Neural cell (in vitro differentiated cells): ENCODE results near the gene HORMAD2. TPM values are rescaled to one million over a fixed set of nuclear protein-coding genes. Genes with fewer than 3 reads are reported as not detected.

Experiments used
- H2AFZ ChIP-seq: fragments of 200-600, 300-800 bp; sonication (generic), shearing (Covaris generic); 2 replicates; pipeline ENCODE4 v1.6.0; 2014; ENCODE audit warnings: low read depth, mild to moderate bottlenecking, antibody characterized with exemption, low read length, moderate library complexity
- H3F3A ChIP-seq: fragments of 200-600 bp; shearing (Covaris generic); 2 replicates; pipeline ENCODE4 v1.6.1; 2016; ENCODE audit warnings: mild to moderate bottlenecking, moderate library complexity, mixed read lengths, antibody characterized with exemption, low read length; ENCODE audit not compliant: insufficient read depth, poor library complexity, severe bottlenecking
- H3K27ac ChIP-seq: fragments of 200-600, 300-800 bp; sonication (generic), shearing (Covaris generic); 2 replicates; pipeline ENCODE4 v1.5.1; 2014; ENCODE audit warnings: mild to moderate bottlenecking, low read length, moderate library complexity
- H3K27me3 ChIP-seq: fragments of 300-800, 200-600 bp; sonication (generic), shearing (Covaris generic); 2 replicates; pipeline ENCODE4 v1.6.0; 2014; ENCODE audit warnings: mild to moderate bottlenecking, low read depth, low read length, moderate library complexity; ENCODE audit not compliant: insufficient read depth
- H3K36me3 ChIP-seq: fragments of 300-800, 200-600 bp; sonication (generic), shearing (Covaris generic); 2 replicates; pipeline ENCODE4 v1.5.1; 2014; ENCODE audit warnings: mild to moderate bottlenecking, antibody characterized with exemption, low read length, moderate library complexity; ENCODE audit not compliant: insufficient read depth
- H3K4me2 ChIP-seq: fragments of 300-800, 200-600 bp; sonication (generic), shearing (Covaris generic); 2 replicates; pipeline ENCODE4 v1.6.0; 2014; ENCODE audit warnings: mild to moderate bottlenecking, low read length
- H3K4me3 ChIP-seq: fragments of 300-800, 200-600 bp; sonication (generic), shearing (Covaris generic); 2 replicates; pipeline ENCODE4 v1.5.1; 2014; ENCODE audit warnings: mild to moderate bottlenecking, low read length, moderate library complexity
- H3K79me2 ChIP-seq: fragments of 200-600 bp; shearing (Covaris generic); replicated peaks from 2 replicates; pipeline ENCODE4 v1.6.0; 2014; ENCODE audit warnings: mild to moderate bottlenecking, low read length, moderate library complexity; ENCODE audit not compliant: insufficient read depth
- H3K9ac ChIP-seq: fragments of 300-800, 200-600 bp; sonication (generic), shearing (Covaris generic); 2 replicates; pipeline ENCODE4 v1.6.1; 2016; ENCODE audit warnings: mild to moderate bottlenecking, low read length, mixed read lengths
- H3K9me2 ChIP-seq: fragments of 200-600 bp; shearing (Covaris generic); 2 replicates; pipeline ENCODE4 v1.6.1; 2016; ENCODE audit warnings: mild to moderate bottlenecking, low read length, mixed read lengths; ENCODE audit not compliant: insufficient read depth
- H3K9me3 ChIP-seq: fragments of 200-600, 300-800 bp; sonication (generic), shearing (Covaris generic); 2 replicates; pipeline ENCODE4 v1.6.1; 2016; ENCODE audit warnings: mild to moderate bottlenecking, mixed run types, low read length, moderate library complexity, mixed read lengths
- H4K20me1 ChIP-seq: fragments of 200-600 bp; shearing (Covaris generic); 2 replicates; pipeline ENCODE4 v1.6.1; 2016; ENCODE audit warnings: mild to moderate bottlenecking, mixed run types; ENCODE audit not compliant: insufficient read depth
- CTCF ChIP-seq: fragments of 450-650 bp; IDR thresholded peaks from 2 replicates; pipeline ENCODE4 v1.5.1; 2014; ENCODE audit warnings: antibody characterized with exemption, mild to moderate bottlenecking, moderate library complexity; ENCODE audit not compliant: poor library complexity, severe bottlenecking
- EP300 ChIP-seq: fragments of 450-650 bp; conservative IDR thresholded peaks from 2 replicates; pipeline ENCODE4 v1.6.1; 2014; ENCODE audit warnings: antibody characterized with exemption, mild to moderate bottlenecking, moderate library complexity; ENCODE audit not compliant: poor library complexity, severe bottlenecking
- EZH2 ChIP-seq: fragments of 200-600, 300-800 bp; shearing (Covaris generic), sonication (generic); IDR thresholded peaks from 2 replicates; pipeline ENCODE4 v1.6.1; 2014; ENCODE audit warnings: antibody characterized with exemption, low read length, borderline replicate concordance, mild to moderate bottlenecking; ENCODE audit not compliant: insufficient read depth, poor library complexity, severe bottlenecking
- MXI1 ChIP-seq: fragments of 450-650 bp; conservative IDR thresholded peaks from 2 replicates; pipeline ENCODE4 v1.6.1; 2014; ENCODE audit warnings: antibody characterized with exemption, mild to moderate bottlenecking; ENCODE audit not compliant: poor library complexity, severe bottlenecking
- POLR2AphosphoS5 ChIP-seq: IDR thresholded peaks from 2 replicates; pipeline ENCODE4 v1.6.1; 2012
- RAD21 ChIP-seq: fragments of 450-650 bp; conservative IDR thresholded peaks from 2 replicates; pipeline ENCODE4 v1.6.1; 2014; ENCODE audit warnings: antibody characterized with exemption, mild to moderate bottlenecking, moderate library complexity
- SMC3 ChIP-seq: fragments of 450-650 bp; conservative IDR thresholded peaks from 2 replicates; pipeline ENCODE4 v1.6.1; 2014; ENCODE audit warnings: antibody characterized with exemption, mild to moderate bottlenecking, moderate library complexity; ENCODE audit not compliant: poor library complexity
- TAF1 ChIP-seq: IDR thresholded peaks from 2 replicates; pipeline ENCODE4 v1.6.1; 2012; ENCODE audit warnings: low read depth
- polyA plus RNA-seq: library from polyadenylated mRNA; depleted of rRNA; stranded (reverse); fragments of >200 nt; gene quantifications from 2 replicates; pipeline ENCODE4 v1.2.3, GENCODE V29; 2014
- TF ChIP-seq, protein P1 (sequence below): IDR thresholded peaks from 2 replicates; pipeline ENCODE4 v1.6.1; 2012; ENCODE audit warnings: borderline replicate concordance

Gene HORMAD2
- polyA plus RNA-seq, 1 donor from 2014 or later: 1.2 TPM

DNA sequence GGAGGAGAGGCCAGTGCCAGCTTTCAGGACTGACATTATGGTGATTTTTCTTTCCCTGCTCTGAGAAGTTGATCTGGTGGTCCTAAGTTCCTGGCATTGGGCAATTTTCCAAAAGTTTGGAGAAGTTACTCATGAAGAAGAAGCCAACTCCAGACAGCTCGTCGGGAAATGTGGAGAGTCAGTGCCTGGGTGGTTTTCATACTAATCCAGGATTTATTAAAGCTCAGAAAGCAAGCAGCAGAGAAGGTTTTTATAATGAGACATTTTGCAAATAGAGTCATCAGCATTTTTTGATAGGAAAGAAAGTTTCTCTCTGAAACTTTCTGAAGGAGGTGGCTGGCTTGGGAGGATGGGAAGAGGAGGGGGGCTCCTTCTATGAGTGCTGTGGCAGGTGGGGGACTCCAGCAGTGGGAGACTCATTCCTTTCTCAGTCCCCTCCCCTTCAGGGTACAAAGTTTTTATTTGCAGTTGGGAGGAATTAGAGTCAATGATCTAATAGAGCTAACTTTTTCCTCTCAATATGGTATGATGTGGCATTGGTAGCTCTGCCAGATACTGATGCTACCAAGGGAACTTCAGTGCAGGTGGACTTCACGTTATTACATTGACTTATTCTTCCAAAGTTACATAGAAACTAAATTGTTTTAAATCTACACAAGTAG lies 110.9 kb downstream of the HORMAD2 start:
- Histone ChIP-seq H3K4me3 (no peak overlapping the region), H3K27ac (no peak overlapping the region), H3K27me3 (no peaks in the 10 kb centered on the region), H4K20me1 (no peaks in the 10 kb centered on the region), H3F3A (no peaks in the 10 kb centered on the region), H3K79me2 (no peaks in the 10 kb centered on the region), H3K9me2 (no peaks in the 10 kb centered on the region), H2AFZ (no peak overlapping the region), H3K36me3 (no peaks in the 10 kb centered on the region), H3K9ac (no peak overlapping the region), H3K9me3 (no peaks in the 10 kb centered on the region), H3K4me2 (no peak overlapping the region)
- no peak for TF ChIP-seq EP300
- no peak for TF ChIP-seq EZH2
- TF ChIP-seq POLR2AphosphoS5: no peak
- no peak for TF ChIP-seq SMC3

DNA sequence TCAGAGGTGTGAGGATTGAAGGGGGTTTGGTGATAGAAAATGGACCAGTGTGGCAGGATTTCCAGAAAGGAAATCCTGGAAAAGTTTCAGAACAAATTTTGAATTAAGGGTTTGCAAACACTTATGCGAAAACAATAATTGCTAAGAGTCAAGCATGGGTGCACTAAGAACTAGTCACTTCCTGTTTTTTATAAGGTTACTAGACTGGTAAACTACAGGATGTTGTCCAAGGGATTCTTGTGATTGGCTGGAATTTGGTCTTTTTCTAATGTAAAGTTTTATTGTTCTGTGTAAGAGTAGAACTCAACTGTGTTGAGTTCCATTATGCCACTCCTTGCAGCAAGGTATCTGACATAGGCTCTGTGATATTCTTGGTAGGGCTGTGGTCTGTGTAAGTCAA lies 112.2 kb downstream of the HORMAD2 start:
- no peak for TF ChIP-seq SMC3
- no peak for TF ChIP-seq TAF1
- TF ChIP-seq EP300: no peak
- TF ChIP-seq, protein P1, sequence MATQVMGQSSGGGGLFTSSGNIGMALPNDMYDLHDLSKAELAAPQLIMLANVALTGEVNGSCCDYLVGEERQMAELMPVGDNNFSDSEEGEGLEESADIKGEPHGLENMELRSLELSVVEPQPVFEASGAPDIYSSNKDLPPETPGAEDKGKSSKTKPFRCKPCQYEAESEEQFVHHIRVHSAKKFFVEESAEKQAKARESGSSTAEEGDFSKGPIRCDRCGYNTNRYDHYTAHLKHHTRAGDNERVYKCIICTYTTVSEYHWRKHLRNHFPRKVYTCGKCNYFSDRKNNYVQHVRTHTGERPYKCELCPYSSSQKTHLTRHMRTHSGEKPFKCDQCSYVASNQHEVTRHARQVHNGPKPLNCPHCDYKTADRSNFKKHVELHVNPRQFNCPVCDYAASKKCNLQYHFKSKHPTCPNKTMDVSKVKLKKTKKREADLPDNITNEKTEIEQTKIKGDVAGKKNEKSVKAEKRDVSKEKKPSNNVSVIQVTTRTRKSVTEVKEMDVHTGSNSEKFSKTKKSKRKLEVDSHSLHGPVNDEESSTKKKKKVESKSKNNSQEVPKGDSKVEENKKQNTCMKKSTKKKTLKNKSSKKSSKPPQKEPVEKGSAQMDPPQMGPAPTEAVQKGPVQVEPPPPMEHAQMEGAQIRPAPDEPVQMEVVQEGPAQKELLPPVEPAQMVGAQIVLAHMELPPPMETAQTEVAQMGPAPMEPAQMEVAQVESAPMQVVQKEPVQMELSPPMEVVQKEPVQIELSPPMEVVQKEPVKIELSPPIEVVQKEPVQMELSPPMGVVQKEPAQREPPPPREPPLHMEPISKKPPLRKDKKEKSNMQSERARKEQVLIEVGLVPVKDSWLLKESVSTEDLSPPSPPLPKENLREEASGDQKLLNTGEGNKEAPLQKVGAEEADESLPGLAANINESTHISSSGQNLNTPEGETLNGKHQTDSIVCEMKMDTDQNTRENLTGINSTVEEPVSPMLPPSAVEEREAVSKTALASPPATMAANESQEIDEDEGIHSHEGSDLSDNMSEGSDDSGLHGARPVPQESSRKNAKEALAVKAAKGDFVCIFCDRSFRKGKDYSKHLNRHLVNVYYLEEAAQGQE: no peak
- TF ChIP-seq POLR2AphosphoS5: no peak
- no peak for TF ChIP-seq CTCF
- no peak for TF ChIP-seq MXI1
- no peak for TF ChIP-seq EZH2
- no peak for TF ChIP-seq RAD21
- H2AFZ ChIP-seq: no peak overlapping the region
- no peaks in the 10 kb centered on the region for H4K20me1 ChIP-seq
- no peaks in the 10 kb centered on the region for H3K27me3 ChIP-seq
- H3K4me3 ChIP-seq: no peak overlapping the region
- no peak overlapping the region for H3K4me2 ChIP-seq
- no peaks in the 10 kb centered on the region for H3F3A ChIP-seq
- H3K9me2 ChIP-seq: no peaks in the 10 kb centered on the region
- H3K36me3 ChIP-seq: no peaks in the 10 kb centered on the region
- H3K9me3 ChIP-seq: no peaks in the 10 kb centered on the region
- no peak overlapping the region for H3K9ac ChIP-seq
- no peak overlapping the region for H3K27ac ChIP-seq
- no peaks in the 10 kb centered on the region for H3K79me2 ChIP-seq
